NCI-H526 treated with DMSO at 0.1 percent for 48 hours (cell line): ENCODE data around the gene NTNG1.
A peak's percentile ranks its signal among the peaks of the same experiment; 100 is the strongest.

Experiments
- DNase-seq: peaks from one replicate; lab custom pipeline; 2025; lab: John Stamatoyannopoulos, UW

Gene NTNG1

DNA sequence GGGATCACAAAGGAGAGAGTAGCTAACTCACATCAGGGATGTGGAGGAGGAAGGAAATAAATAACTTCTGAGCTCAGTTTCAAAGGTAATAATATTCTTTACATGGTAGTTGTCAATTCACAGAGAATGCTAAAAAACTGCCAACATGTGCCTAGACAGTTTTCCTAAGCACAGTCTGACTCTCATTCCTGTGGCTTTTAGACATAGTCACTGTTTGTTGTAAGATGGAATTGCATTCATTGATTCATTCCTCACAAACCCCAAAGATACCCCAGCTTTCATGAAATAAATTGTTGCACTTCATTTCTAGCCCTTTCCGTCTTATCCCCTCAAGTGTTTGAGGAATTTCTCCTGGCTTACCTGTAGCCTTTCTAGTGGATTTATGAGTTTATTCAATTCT, 263.9 kb downstream of the NTNG1 start:
- no peak for DNase-seq

DNA sequence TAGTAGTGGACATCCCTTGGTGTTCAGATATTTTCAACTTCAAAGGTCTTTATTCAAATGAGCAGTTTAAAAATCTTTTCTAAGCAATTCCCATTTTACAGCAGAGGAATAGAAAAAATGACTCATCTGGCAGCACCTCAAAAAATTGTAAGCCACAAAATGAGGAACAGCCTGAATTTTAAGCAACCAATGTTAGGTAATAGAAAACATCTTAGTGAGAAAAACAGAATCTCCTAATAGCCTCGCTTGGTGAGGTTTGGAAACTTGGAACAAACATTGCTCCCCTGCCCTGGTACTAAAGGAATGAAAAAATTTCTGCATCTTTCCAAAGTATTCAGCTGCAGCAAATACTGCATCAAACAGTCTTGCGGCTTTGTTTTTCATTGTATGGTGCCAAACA, 264.4 kb downstream of the NTNG1 start:
- no peak for DNase-seq

- no peak for DNase-seq
These were observed 266.2 kb downstream of the NTNG1 start for GRCh38 chr1:107407011-107407410.

- DNase-seq, result no peak
These were observed 272.7 kb downstream of the NTNG1 start for GRCh38 chr1:107413546-107413945.

GRCh38 chr1:107413951-107414350, 273.1 kb downstream of the NTNG1 start:
- no peak for DNase-seq

GRCh38 chr1:107414550-107414949, 273.7 kb downstream of the NTNG1 start:
- DNase-seq, result no peak

DNA sequence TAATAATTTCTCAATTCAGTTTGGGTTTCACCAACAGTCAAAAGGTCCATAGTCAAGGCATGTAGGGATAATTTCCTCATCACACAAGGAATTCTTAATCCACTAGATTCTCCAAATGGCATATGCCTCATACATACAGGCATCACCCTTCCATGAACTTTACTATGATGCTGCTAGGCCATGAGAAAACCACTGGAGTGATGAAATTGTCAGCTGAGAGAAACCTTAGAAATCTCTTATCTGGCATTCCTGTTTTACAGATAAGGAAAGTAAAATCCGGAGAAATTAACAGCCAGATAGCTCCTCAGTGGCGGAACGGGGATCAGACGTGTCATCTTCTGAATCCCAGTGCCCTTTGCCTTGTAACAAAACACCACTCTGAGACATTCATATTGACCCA, 274.4 kb downstream of the NTNG1 start:
- no peak for DNase-seq

DNA sequence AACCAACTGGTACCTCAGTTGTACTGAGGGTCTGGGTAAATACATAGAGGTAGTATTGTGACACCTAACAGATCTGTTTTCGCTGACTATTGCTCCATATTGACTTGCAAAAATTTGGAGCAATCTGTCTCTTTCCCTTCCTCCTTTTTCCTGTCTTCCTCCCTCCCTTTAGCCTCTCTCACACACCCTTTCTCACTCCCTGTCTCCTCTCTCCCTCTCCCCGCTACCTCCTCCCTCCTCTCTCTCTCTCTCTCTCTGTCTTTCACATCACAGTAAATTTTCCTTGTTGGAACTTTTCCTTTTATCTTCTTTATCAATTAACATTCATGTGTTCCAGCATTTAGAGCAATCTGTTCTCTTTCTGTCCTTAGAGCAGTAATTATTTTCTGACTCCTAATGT, 278.2 kb downstream of the NTNG1 start:
- no peak for DNase-seq

DNA sequence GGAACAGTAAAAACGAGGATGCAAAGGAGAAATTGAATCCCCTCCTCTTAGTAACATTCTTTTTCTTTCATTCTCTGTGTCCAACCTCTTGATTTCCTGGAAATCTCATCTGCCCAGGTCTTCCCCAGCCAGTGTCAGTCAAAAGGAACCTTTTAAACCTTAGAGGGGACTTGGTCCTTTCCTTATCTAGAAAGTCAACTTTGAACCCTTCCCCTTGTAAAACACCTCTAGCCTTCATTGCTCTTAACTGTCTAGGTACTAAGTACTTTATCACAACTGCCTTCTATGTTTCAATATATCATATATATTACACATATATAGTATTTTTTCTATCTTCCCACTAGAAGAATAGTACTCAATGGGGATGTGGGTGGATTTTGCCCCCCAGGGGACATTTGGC, 282.1 kb downstream of the NTNG1 start:
- DNase-seq, result no peak

DNA sequence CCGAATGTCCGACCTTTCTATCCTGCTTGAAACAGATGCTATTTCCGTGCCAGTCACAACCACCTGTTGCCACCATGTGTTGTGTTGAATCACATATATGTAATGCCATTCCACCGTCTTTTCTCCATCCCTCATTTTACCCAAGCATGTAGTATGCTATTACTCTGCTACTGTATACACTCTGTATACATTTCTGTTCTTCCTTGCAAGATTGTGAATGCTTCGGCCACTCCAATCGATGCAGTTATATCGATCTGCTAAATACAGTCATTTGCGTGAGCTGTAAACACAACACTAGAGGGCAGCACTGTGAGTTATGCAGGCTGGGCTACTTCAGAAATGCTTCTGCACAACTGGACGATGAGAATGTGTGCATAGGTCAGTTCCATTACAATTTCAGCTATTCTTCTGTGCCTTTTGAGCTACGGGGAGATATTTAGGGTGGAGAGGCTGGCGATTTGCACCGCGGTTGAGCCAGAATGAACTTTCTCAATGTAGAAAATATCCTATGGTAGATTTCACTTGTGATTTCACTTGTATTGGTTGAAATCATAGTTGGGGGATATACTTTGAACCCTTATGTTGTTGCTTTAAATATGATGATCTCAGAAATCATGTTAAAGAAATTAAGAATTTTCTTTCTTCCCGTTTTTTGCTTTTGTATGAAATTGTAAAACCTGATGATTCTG, 289.8 kb downstream of the NTNG1 start:
- peak; percentile 42 for DNase-seq

GRCh38 chr1:107432108-107432507, 291.3 kb downstream of the NTNG1 start:
- no peak for DNase-seq

- DNase-seq, result no peak
These were observed 292.2 kb downstream of the NTNG1 start for GRCh38 chr1:107433068-107433467.

- DNase-seq, result no peak
These were observed 293.0 kb downstream of the NTNG1 start for GRCh38 chr1:107433635-107434360.

GRCh38 chr1:107434361-107434693, 293.5 kb downstream of the NTNG1 start:
- DNase-seq, result no peak

DNA sequence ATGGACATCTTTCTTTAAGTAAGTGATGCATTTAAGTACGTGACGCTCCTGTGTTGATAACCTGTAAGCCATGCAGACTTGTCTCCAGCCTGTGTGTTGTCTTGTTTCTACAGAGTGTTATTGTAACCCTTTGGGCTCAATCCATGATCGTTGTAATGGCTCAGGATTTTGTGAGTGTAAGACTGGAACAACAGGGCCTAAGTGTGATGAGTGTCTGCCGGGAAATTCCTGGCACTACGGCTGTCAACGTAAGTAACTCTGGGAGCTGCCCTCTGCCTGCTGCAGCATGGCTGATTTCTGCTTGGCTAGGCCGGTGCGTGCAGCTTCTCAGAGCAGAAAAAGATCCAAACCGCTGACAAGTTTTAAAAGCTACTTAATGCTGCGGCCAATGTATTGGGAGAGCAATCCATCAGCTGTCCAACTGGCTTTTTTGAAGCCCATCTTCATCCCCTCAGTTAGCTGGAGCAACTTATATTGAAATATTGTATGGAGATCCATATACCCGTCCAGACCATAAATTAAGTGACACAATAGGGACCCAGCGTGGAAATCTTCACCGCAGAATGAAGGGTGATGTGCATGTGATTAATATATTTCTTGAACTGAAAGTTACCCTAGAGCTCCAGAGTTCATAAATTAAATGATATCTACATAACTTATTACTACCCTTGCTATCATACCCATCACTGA, 295.9 kb downstream of the NTNG1 start:
- DNase-seq, result no peak

GRCh38 chr1:107439567-107439966, 298.7 kb downstream of the NTNG1 start:
- DNase-seq, result no peak

DNA sequence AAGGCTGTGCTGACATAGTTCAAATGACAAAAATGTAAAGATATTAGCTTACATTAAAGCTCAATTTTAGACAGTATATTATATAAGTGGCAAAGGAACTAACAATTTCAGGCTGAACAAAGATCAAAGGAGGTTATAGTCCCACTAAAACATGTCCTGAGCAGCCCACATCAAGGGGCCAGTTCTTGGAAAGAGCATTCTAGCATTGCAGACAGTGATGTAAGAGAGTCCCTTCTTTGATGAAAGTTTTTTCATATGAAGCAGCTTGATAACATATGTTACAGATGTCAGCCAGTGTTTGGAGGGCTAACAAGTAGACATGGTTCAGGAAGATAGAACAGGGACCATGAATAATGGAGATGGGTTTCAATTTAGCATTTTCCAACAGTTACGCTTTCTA, 301.7 kb downstream of the NTNG1 start:
- DNase-seq, result no peak

- DNase-seq, result no peak
These were observed 302.2 kb downstream of the NTNG1 start for GRCh38 chr1:107443027-107443426.

DNA sequence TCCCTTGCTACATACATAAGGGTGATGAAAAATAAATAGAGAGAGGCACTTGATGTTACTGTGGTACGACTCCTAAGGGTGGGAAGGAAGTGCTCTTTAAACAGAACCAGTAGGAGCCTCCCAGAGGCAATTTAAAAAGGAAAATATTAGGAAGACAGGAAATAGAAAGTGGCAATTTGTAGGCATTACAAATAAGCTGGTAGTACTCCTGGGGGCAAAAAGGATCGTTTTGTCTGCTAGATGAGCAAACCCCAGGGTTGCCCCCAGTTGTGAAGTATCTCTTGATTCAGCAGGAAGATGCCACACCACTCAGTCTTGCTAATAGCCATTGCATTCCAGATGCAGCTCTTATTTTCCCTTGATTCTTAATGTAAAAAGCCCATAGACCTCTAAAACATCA, 303.0 kb downstream of the NTNG1 start:
- no peak for DNase-seq

GRCh38 chr1:107444302-107444701, 303.5 kb downstream of the NTNG1 start:
- no peak for DNase-seq

DNA sequence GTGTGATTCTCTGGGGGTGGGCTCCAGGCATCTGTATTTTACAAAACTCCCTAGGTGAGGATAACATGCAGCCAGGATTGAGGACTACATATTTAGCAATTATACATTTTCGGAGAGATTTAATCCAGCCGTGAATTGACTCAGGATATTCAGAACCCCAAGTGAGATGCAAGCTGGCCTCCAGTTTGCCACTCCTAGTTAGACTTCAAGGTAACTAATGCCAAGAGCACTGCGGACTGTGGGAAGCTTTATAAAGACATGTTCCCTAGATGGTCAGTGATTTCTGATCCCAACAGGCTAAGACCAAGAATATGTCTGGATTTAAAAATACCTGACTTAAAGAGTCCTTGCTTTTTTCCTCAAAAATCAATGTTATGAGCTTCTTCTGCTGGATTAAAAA, 308.5 kb downstream of the NTNG1 start:
- no peak for DNase-seq

DNA sequence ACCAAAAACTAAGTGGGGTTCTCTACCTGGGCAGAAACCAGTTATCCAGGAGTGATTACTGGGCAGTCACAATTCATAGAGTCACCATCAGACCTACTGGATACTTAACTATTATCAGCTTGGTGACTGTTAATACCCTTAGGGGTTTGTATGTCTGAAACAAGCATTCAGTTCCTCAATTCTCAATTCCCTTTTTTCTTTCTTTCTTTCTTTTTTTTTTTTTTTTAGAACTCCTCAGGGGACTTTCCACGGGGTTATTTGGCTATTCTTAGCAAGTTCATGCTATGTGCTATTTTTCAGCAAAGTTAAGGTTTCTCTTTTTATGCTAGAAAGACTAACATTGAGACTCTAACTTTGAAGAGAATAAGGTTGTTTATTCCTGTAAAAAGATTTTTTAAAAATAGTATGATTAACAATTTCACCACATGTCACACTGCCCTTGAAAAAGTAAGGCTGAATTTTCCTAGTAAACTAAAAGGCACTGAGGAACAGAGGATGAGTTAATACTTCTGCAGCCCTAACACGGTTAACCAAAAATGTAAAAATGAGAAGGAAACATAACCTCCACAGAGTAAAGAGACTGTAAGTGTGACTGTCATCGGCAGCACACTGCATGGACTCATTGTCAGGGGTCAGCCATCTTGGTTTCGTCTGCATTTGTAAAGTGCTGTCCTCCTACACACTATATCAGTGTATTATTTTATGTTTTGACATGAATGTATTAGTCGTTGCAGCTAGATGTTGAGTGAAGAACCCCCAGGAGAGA, 310.2 kb downstream of the NTNG1 start:
- DNase-seq, result no peak

- no peak for DNase-seq
These were observed 310.9 kb downstream of the NTNG1 start for GRCh38 chr1:107451715-107452114.
